ENCODE results near the gene LMOD2. TPM values are rescaled to one million over a fixed set of nuclear protein-coding genes. Genes with fewer than 3 reads are reported as not detected.

The LMOD2 gene
- total RNA-seq, 1 experiment from 2014 or later, result not detected

GRCh38 chr7:123692471-123692877, 36.8 kb downstream of the LMOD2 start:
- H3K4ac ChIP-seq (ENCODE audit: low read depth, low read length), result no peak overlapping the region
- no peak overlapping the region for H2BK5ac ChIP-seq (ENCODE audit: insufficient read length, low read length)
- peaks cover 5 to 21% of the 10 kb centered on the region in 2 experiments; a peak in 3 of 4 replicates for H3K4me1 Mint-ChIP-seq
- H3K79me1 ChIP-seq (ENCODE audit: insufficient read depth, low read depth, low read length, poor library complexity, severe bottlenecking), result no peaks in the 10 kb centered on the region
- no peak overlapping the region for H3K9ac ChIP-seq (ENCODE audit: extremely low read depth, insufficient read length, low read length)
- no peak overlapping the region for H3T11ph ChIP-seq (ENCODE audit: low read length)
- H3K9me3 Mint-ChIP-seq, result no peaks in the 10 kb centered on the region
- no peak overlapping the region for H2AFZ ChIP-seq (ENCODE audit: low read length)
- no peak overlapping the region for H4K5ac ChIP-seq (ENCODE audit: insufficient read length, low read depth, low read length)
- H3K79me2 ChIP-seq (ENCODE audit: insufficient read depth, low read length), result no peaks in the 10 kb centered on the region
- H2AK5ac ChIP-seq (ENCODE audit: insufficient read length, low read length), result no peak overlapping the region
- H3K18ac ChIP-seq (ENCODE audit: insufficient read length, low read depth, low read length), result no peak overlapping the region
- no peak overlapping the region for H3K23ac ChIP-seq (ENCODE audit: insufficient read length, low read depth, low read length)
- no peak overlapping the region for H2BK15ac ChIP-seq (ENCODE audit: low read depth, low read length)
- H3K4me3 Mint-ChIP-seq, result peak overlapping the region in 1 of 2 experiments; percentile 74; a peak in 3 of 5 replicates
- H3K9me3 ChIP-seq (ENCODE audit: control insufficient read depth, low read depth, low read length), result no peaks in the 10 kb centered on the region
- no peak overlapping the region for H4K91ac ChIP-seq (ENCODE audit: insufficient read length, low read depth, low read length)
- peak overlapping the region; percentile 72 to 93 (median 73); a peak in 3 of 7 replicates for H3K27ac Mint-ChIP-seq
- H3K14ac ChIP-seq (ENCODE audit: insufficient read depth, low read length), result no peak overlapping the region
- TF ChIP-seq, protein P1, sequence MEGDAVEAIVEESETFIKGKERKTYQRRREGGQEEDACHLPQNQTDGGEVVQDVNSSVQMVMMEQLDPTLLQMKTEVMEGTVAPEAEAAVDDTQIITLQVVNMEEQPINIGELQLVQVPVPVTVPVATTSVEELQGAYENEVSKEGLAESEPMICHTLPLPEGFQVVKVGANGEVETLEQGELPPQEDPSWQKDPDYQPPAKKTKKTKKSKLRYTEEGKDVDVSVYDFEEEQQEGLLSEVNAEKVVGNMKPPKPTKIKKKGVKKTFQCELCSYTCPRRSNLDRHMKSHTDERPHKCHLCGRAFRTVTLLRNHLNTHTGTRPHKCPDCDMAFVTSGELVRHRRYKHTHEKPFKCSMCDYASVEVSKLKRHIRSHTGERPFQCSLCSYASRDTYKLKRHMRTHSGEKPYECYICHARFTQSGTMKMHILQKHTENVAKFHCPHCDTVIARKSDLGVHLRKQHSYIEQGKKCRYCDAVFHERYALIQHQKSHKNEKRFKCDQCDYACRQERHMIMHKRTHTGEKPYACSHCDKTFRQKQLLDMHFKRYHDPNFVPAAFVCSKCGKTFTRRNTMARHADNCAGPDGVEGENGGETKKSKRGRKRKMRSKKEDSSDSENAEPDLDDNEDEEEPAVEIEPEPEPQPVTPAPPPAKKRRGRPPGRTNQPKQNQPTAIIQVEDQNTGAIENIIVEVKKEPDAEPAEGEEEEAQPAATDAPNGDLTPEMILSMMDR (conservative IDR thresholded peaks at IDR 0.05), result no peak
- no peak overlapping the region for H2BK12ac ChIP-seq (ENCODE audit: insufficient read length, low read depth, low read length)
- no peaks in the 10 kb centered on the region for H3K23me2 ChIP-seq (ENCODE audit: insufficient read length, low read depth, low read length, poor library complexity, severe bottlenecking)
- no peak overlapping the region for H2BK20ac ChIP-seq (ENCODE audit: low read depth, low read length, poor library complexity, severe bottlenecking)
- no peaks in the 10 kb centered on the region for H4K20me1 ChIP-seq (ENCODE audit: control insufficient read depth, insufficient read depth, insufficient read length)
- H3K4me1 ChIP-seq (ENCODE audit: insufficient read depth, low read length), result no peaks in the 10 kb centered on the region; the same call in 1 of the 2 replicates
- no peaks in the 10 kb centered on the region for H3K27me3 ChIP-seq (ENCODE audit: insufficient read depth, low read length)
- WGBS (ENCODE audit: extremely low coverage, insufficient read length, low lambda C conversion rate), result no CpG with 5 or more reads among the region's 6 CpGs
- peak; percentile 91 for DNase-seq
- H3K36me3 Mint-ChIP-seq (ENCODE audit: insufficient read depth in 1 of 3, low read depth in 3 of 3), result peaks cover 7 to 56% (median 49%) of the 10 kb centered on the region in 3 experiments; a peak in 6 of 7 replicates
- no peak overlapping the region for H3K4me2 ChIP-seq (ENCODE audit: insufficient read depth, insufficient read length, low read length)
- no peak overlapping the region for H4K8ac ChIP-seq (replicated peaks; ENCODE audit: insufficient read length, low read depth, low read length)
- no peak overlapping the region for H2BK120ac ChIP-seq (ENCODE audit: low read depth, low read length, poor library complexity, severe bottlenecking)
- H3K27ac ChIP-seq (ENCODE audit: insufficient read length, low read depth, low read length), result no peak overlapping the region
- no peak overlapping the region for H3K56ac ChIP-seq (ENCODE audit: insufficient read length, low read depth, low read length)
- no peaks in the 10 kb centered on the region for H3K27me3 Mint-ChIP-seq (ENCODE audit: low read depth)

Data from H9 (cell line).